T-helper 2 cell treated with Interferon-gamma antibody and Interleukin-4, amounts not matched to agents 5 μg/mL and 100 μg/mL, for 36 hours (primary cell): ENCODE measurements around the gene GREM1.

ENCODE experiments used
- DNase-seq: peaks from one replicate; pipeline ENCODE4 v3.0.0; 2021; ENCODE audit warnings: low spot score
- H3K27ac Mint-ChIP-seq: one replicate; pipeline ENCODE4 v1.8.0; 2021; ENCODE audit warnings: mild to moderate bottlenecking, mixed read lengths
- H3K27me3 Mint-ChIP-seq: one replicate; pipeline ENCODE4 v1.8.0; 2021; ENCODE audit warnings: low read depth, mixed read lengths
- H3K36me3 Mint-ChIP-seq: one replicate; pipeline ENCODE4 v1.8.0; 2021; ENCODE audit warnings: low read depth, mixed read lengths
- H3K4me1 Mint-ChIP-seq: one replicate; pipeline ENCODE4 v1.8.0; 2021; ENCODE audit warnings: low read depth, mixed read lengths
- H3K4me3 Mint-ChIP-seq: one replicate; pipeline ENCODE4 v1.8.0; 2022; ENCODE audit warnings: mild to moderate bottlenecking, moderate library complexity, mixed read lengths
- H3K9me3 Mint-ChIP-seq: one replicate; pipeline ENCODE4 v1.8.0; 2021; ENCODE audit warnings: mixed read lengths

GREM1 gene

GRCh38 chr15:32717426-32718226 is at the start of gene GREM1:
Gene GREM1 (plus strand): TSS chr15:32718004. CDS start chr15:32730691, 12,687 bp downstream.
- H3K36me3 Mint-ChIP-seq = no peaks in the 10 kb centered on the region
- no peaks in the 10 kb centered on the region for H3K9me3 Mint-ChIP-seq
- no peak for DNase-seq
- peak within 1 kb of the TSS; percentile 19 for H3K4me3 Mint-ChIP-seq
- peaks cover 12% of the 10 kb centered on the region for H3K4me1 Mint-ChIP-seq
- peaks cover 89% of the 10 kb centered on the region for H3K27me3 Mint-ChIP-seq
- no peak within 1 kb of the TSS for H3K27ac Mint-ChIP-seq

GRCh38 chr15:32668942-32669341 is 48.9 kb upstream of the GREM1 start:
- Mint-ChIP-seq H3K36me3 (peaks cover under 1% of the 10 kb centered on the region), H3K4me3 (no peak overlapping the region), H3K9me3 (no peaks in the 10 kb centered on the region), H3K4me1 (no peaks in the 10 kb centered on the region), H3K27me3 (no peaks in the 10 kb centered on the region), H3K27ac (no peak overlapping the region)
- no peak for DNase-seq

- H3K4me3 Mint-ChIP-seq = no peak overlapping the region
- no peak overlapping the region for H3K27ac Mint-ChIP-seq
- no peaks in the 10 kb centered on the region for H3K4me1 Mint-ChIP-seq
- H3K27me3 Mint-ChIP-seq = no peaks in the 10 kb centered on the region
- H3K36me3 Mint-ChIP-seq = no peaks in the 10 kb centered on the region
- no peak for DNase-seq
- no peaks in the 10 kb centered on the region for H3K9me3 Mint-ChIP-seq
Observed at GRCh38 chr15:32669896-32670611, 47.8 kb upstream of the GREM1 start.

GRCh38 chr15:32670623-32671022 is 47.2 kb upstream of the GREM1 start:
- no peaks in the 10 kb centered on the region for H3K4me1 Mint-ChIP-seq
- no peak overlapping the region for H3K27ac Mint-ChIP-seq
- H3K9me3 Mint-ChIP-seq = no peaks in the 10 kb centered on the region
- no peaks in the 10 kb centered on the region for H3K36me3 Mint-ChIP-seq
- no peak overlapping the region for H3K4me3 Mint-ChIP-seq
- no peaks in the 10 kb centered on the region for H3K27me3 Mint-ChIP-seq
- DNase-seq = no peak

- no peak overlapping the region for H3K4me3 Mint-ChIP-seq
Observed at GRCh38 chr15:32671339-32672325, 46.2 kb upstream of the GREM1 start.

GRCh38 chr15:32674681-32675080 is 43.1 kb upstream of the GREM1 start:
- Mint-ChIP-seq H3K9me3 (no peaks in the 10 kb centered on the region), H3K36me3 (no peaks in the 10 kb centered on the region), H3K4me1 (no peaks in the 10 kb centered on the region), H3K27me3 (peaks cover 2% of the 10 kb centered on the region), H3K27ac (no peak overlapping the region), H3K4me3 (no peak overlapping the region)
- no peak for DNase-seq

More at GRCh38 chr15:32671339-32672325, 46.2 kb upstream of the GREM1 start:
- no peak for DNase-seq
- Mint-ChIP-seq H3K36me3 (no peaks in the 10 kb centered on the region), H3K4me1 (no peaks in the 10 kb centered on the region), H3K9me3 (no peaks in the 10 kb centered on the region), H3K27ac (no peak overlapping the region), H3K27me3 (no peaks in the 10 kb centered on the region)

GRCh38 chr15:32675466-32675865 is 42.3 kb upstream of the GREM1 start:
- Mint-ChIP-seq H3K4me3 (no peak overlapping the region), H3K36me3 (no peaks in the 10 kb centered on the region), H3K27ac (no peak overlapping the region), H3K4me1 (no peaks in the 10 kb centered on the region), H3K9me3 (no peaks in the 10 kb centered on the region), H3K27me3 (peaks cover 2% of the 10 kb centered on the region)
- no peak for DNase-seq

- Mint-ChIP-seq H3K27me3 (peaks cover 2% of the 10 kb centered on the region), H3K27ac (no peak overlapping the region), H3K4me1 (no peaks in the 10 kb centered on the region), H3K36me3 (no peaks in the 10 kb centered on the region), H3K4me3 (no peak overlapping the region), H3K9me3 (no peaks in the 10 kb centered on the region)
- no peak for DNase-seq
Observed at GRCh38 chr15:32676169-32676568, 41.6 kb upstream of the GREM1 start.

GRCh38 chr15:32677238-32677750 is 40.5 kb upstream of the GREM1 start:
- H3K27ac Mint-ChIP-seq = no peak overlapping the region
- no peak overlapping the region for H3K4me3 Mint-ChIP-seq
- no peaks in the 10 kb centered on the region for H3K4me1 Mint-ChIP-seq
- DNase-seq = no peak
- H3K9me3 Mint-ChIP-seq = no peaks in the 10 kb centered on the region
- peaks cover 2% of the 10 kb centered on the region for H3K27me3 Mint-ChIP-seq
- no peaks in the 10 kb centered on the region for H3K36me3 Mint-ChIP-seq

- H3K27me3 Mint-ChIP-seq = peaks cover 2% of the 10 kb centered on the region
- H3K27ac Mint-ChIP-seq = no peak overlapping the region
- peaks cover 7% of the 10 kb centered on the region for H3K4me1 Mint-ChIP-seq
- H3K9me3 Mint-ChIP-seq = no peaks in the 10 kb centered on the region
- H3K4me3 Mint-ChIP-seq = no peak overlapping the region
- H3K36me3 Mint-ChIP-seq = no peaks in the 10 kb centered on the region
- DNase-seq = no peak
Observed at GRCh38 chr15:32679298-32679690, 38.5 kb upstream of the GREM1 start.

- peaks cover 9% of the 10 kb centered on the region for H3K4me1 Mint-ChIP-seq
Observed at GRCh38 chr15:32682569-32682968, 35.2 kb upstream of the GREM1 start.

GRCh38 chr15:32682977-32683630 is 34.7 kb upstream of the GREM1 start:
- Mint-ChIP-seq H3K9me3 (no peaks in the 10 kb centered on the region), H3K4me1 (peaks cover 9% of the 10 kb centered on the region), H3K27me3 (peaks cover 2% of the 10 kb centered on the region), H3K27ac (no peak overlapping the region), H3K4me3 (no peak overlapping the region), H3K36me3 (no peaks in the 10 kb centered on the region)
- no peak for DNase-seq

More at GRCh38 chr15:32682569-32682968, 35.2 kb upstream of the GREM1 start:
- Mint-ChIP-seq H3K27me3 (peaks cover 2% of the 10 kb centered on the region), H3K4me3 (no peak overlapping the region), H3K27ac (no peak overlapping the region), H3K36me3 (no peaks in the 10 kb centered on the region), H3K9me3 (no peaks in the 10 kb centered on the region)
- DNase-seq = no peak

GRCh38 chr15:32683906-32684584 is 33.8 kb upstream of the GREM1 start:
- Mint-ChIP-seq H3K9me3 (no peaks in the 10 kb centered on the region), H3K4me3 (no peak overlapping the region), H3K27me3 (no peaks in the 10 kb centered on the region), H3K36me3 (no peaks in the 10 kb centered on the region), H3K4me1 (peaks cover 9% of the 10 kb centered on the region), H3K27ac (no peak overlapping the region)
- no peak for DNase-seq
